Measurements from ENCODE around the gene EFL1. TPM values are rescaled to one million over a fixed set of nuclear protein-coding genes. Genes with fewer than 3 reads are reported as not detected.

EFL1 gene
- total and polyA plus RNA-seq, 2 of the 4 experiments (the other 2 are of a cell fraction): 10.1 to 24.6 TPM

DNA sequence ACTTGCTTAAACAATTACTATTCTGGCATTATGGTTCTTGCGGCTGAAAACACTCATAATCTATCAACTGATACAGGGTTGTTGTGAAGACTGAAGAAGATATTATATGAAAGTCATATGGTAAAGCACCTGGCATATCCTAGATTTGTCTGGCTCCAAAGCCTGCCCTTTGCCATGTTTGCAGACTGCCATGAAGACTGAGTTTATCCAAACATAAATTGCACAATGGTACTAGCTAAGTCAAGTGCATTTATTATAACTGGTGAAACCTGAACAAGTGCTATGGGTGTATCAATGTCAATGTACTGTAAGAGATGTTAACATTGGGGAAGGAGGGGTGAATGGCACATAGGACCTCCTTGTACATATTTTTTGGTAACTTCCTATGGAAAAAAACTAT is 129.3 kb downstream of the EFL1 start:
- Histone ChIP-seq H3K18ac (ENCODE audit: low read depth, low read length) (peak overlapping the region; percentile 25; the same call in 1 of the 2 replicates), H3K36me3 (ENCODE audit: control insufficient read depth, insufficient read depth, low read length) (0 out of 2 replicates have a peak, but pooled peaks cover 1% of the 10 kb centered on the region), H2BK20ac (ENCODE audit: low read depth, low read length) (peak overlapping the region; percentile 93), H3K79me1 (ENCODE audit: low read depth in 1 of 2, low read length in 2 of 2) (peaks cover 0 to 20% of the 10 kb centered on the region in 2 experiments; a peak in 2 of 4 replicates), H2BK15ac (ENCODE audit: low read depth, low read length) (peak overlapping the region; percentile 49; the same call in 2 of the 3 replicates), H4K8ac (ENCODE audit: low read depth in 2 of 2, low read length in 2 of 2) (peak overlapping the region; percentile 4 to 72), H3K27me3 (ENCODE audit: control insufficient read depth, insufficient read depth, low read length) (no peaks in the 10 kb centered on the region), H3K14ac (replicated peaks; ENCODE audit: low read depth, low read length) (peak overlapping the region; percentile 62; the same call in 1 of the 2 replicates), H2AFZ (replicated peaks; ENCODE audit: low read length, poor library complexity) (peak overlapping the region; percentile 1), H3K23ac (ENCODE audit: low read depth, low read length) (peak overlapping the region; percentile 73; the same call in 1 of the 2 replicates), H3K4ac (ENCODE audit: low read depth, low read length) (peak overlapping the region; percentile 99), H3K4me1 (ENCODE audit: control insufficient read depth, insufficient read depth, low read length) (peaks cover 30% of the 10 kb centered on the region), H3K9ac (ENCODE audit: low read depth, low read length) (no peak overlapping the region), H4K20me1 (ENCODE audit: insufficient read depth, low read length) (no peaks in the 10 kb centered on the region), H4K91ac (ENCODE audit: insufficient read depth, low read depth, low read length) (peak overlapping the region; percentile 71), H3K9me1 (ENCODE audit: insufficient read depth, low read length) (peaks cover 28% of the 10 kb centered on the region), H3K4me2 (ENCODE audit: low read depth, low read length) (no peak overlapping the region), H2BK5ac (ENCODE audit: low read depth, low read length, poor library complexity, severe bottlenecking) (peak overlapping the region; percentile 93), H2AK5ac (ENCODE audit: low read depth, low read length) (peak overlapping the region; percentile 3; the same call in 1 of the 2 replicates), H3K27ac (ENCODE audit: insufficient read depth, low read length) (peak overlapping the region; percentile 10), H2BK120ac (ENCODE audit: low read depth, low read length) (peak overlapping the region; percentile 100), H3K4me3 (ENCODE audit: insufficient read depth, low read depth, low read length) (no peak overlapping the region), H3K56ac (ENCODE audit: extremely low read depth, insufficient read depth, low read length) (peak overlapping the region; percentile 34), H3K9me3 (ENCODE audit: control insufficient read depth, insufficient read depth, low read length) (no peaks in the 10 kb centered on the region), H4K5ac (ENCODE audit: low read depth, low read length) (peak overlapping the region; percentile 12; the same call in 1 of the 2 replicates), H2AK9ac (replicated peaks; ENCODE audit: low read depth, low read length, poor library complexity) (no peak overlapping the region)
- no CpG with 5 or more reads among the region's 1 CpG for WGBS, 2 experiments (ENCODE audit: extremely low coverage in 2 of 2, insufficient read length in 1 of 2)
- no peak for ATAC-seq (ENCODE audit: low read depth)
- intact Hi-C loops (cut with micrococcal nuclease): no loop called here
- no peak for DNase-seq
- dilution Hi-C loops (cut with HindIII; ENCODE audit: low sequenced_read_pairs, unreplicated experiment): no loop called here
- ChIA-PET POLR2A (ENCODE audit: unreplicated experiment) (no interaction called here), CTCF (no interaction called here)
- in situ Hi-C loops (cut with MboI; ENCODE audit: low sequenced_read_pairs): no loop called here
- TF ChIP-seq NFE2L2 (IDR thresholded peaks at IDR 0.05; ENCODE audit: low read depth, low read length) (no peak), CEBPB (IDR thresholded peaks at IDR 0.05; ENCODE audit: low read depth, low read length) (peak; percentile 63), MAZ (IDR thresholded peaks at IDR 0.05; ENCODE audit: borderline replicate concordance, low read depth, low read length) (no peak)
- BruUV-seq (replicated peaks): no TSS peak
